Bronchial epithelial cell (primary cell): ENCODE measurements around the gene IGFBP7. TPM values are rescaled to one million over a fixed set of nuclear protein-coding genes. Genes with fewer than 3 reads are reported as not detected.

Experiments used
- DNase-seq: peaks from one replicate; pipeline ENCODE4 v3.0.0-alpha.2; 2010; ENCODE audit warnings: low read depth
- FAIRE-seq: peaks from 2 replicates; lab custom pipeline; 2011; peaks lifted over from hg19 to GRCh38; lab: Jason Lieb, UNC
- H3K27me3 ChIP-seq: 2 replicates; pipeline ENCODE4 v1.5.1; 2011; ENCODE audit warnings: low read length; ENCODE audit not compliant: control insufficient read depth, insufficient read depth
- H3K36me3 ChIP-seq: 2 replicates; pipeline ENCODE4 v1.5.1; 2011; ENCODE audit warnings: low read length; ENCODE audit not compliant: control insufficient read depth, insufficient read depth
- H3K4me3 ChIP-seq: 2 replicates; pipeline ENCODE4 v1.5.1; 2011; ENCODE audit warnings: mild to moderate bottlenecking, low read depth, low read length, control low read depth
- total RNA-seq: library from RNA; depleted of rRNA; stranded (reverse); fragments of >200 nt; gene quantifications from 2 replicates; pipeline ENCODE4 v1.2.1, GENCODE V29; 2014
- TF ChIP-seq, protein P1 (sequence below): IDR thresholded peaks from 2 replicates; pipeline ENCODE4 v1.5.1; 2011; ENCODE audit warnings: mild to moderate bottlenecking, moderate library complexity, low read length, control low read depth, inconsistent platforms; ENCODE audit not compliant: insufficient read depth, severe bottlenecking

Gene IGFBP7
- total RNA-seq, 1 donor from 2014 or later = 92.9 TPM

DNA sequence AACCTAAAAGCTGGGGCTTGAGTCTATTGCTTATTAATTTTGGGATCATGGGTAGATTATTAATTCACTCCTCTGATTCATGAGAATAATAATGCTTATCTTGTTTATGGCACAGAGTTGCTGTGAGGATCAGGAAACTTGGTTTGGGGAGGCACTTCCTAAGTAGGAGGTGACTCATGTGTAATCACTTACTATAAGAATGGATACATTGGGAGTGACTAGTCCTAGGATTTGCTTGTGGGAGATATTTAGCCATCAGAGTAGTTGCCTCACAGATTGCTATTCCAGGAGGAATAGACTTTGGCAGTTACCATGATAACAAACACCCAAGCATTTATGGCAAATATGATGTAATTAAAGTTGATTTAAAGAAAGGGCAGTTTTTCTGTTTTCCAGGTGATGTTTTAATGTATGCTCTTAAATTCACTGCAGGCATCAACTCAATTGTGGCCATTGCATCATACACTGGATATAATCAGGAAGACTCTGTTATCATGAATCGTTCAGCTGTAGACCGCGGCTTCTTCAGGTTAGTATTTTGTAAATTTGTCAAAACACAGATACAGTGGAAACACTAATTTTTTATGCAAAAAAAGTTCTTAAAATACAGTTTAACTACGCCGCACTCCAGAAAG, 89.6 kb downstream of the IGFBP7 start:
- Histone ChIP-seq H3K4me3 (no peak overlapping the region), H3K36me3 (peaks cover 18% of the 10 kb centered on the region), H3K27me3 (no peaks in the 10 kb centered on the region)
- peak; percentile 94 for DNase-seq
- TF ChIP-seq, protein P1, sequence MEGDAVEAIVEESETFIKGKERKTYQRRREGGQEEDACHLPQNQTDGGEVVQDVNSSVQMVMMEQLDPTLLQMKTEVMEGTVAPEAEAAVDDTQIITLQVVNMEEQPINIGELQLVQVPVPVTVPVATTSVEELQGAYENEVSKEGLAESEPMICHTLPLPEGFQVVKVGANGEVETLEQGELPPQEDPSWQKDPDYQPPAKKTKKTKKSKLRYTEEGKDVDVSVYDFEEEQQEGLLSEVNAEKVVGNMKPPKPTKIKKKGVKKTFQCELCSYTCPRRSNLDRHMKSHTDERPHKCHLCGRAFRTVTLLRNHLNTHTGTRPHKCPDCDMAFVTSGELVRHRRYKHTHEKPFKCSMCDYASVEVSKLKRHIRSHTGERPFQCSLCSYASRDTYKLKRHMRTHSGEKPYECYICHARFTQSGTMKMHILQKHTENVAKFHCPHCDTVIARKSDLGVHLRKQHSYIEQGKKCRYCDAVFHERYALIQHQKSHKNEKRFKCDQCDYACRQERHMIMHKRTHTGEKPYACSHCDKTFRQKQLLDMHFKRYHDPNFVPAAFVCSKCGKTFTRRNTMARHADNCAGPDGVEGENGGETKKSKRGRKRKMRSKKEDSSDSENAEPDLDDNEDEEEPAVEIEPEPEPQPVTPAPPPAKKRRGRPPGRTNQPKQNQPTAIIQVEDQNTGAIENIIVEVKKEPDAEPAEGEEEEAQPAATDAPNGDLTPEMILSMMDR = no peak
- no peak for FAIRE-seq

DNA sequence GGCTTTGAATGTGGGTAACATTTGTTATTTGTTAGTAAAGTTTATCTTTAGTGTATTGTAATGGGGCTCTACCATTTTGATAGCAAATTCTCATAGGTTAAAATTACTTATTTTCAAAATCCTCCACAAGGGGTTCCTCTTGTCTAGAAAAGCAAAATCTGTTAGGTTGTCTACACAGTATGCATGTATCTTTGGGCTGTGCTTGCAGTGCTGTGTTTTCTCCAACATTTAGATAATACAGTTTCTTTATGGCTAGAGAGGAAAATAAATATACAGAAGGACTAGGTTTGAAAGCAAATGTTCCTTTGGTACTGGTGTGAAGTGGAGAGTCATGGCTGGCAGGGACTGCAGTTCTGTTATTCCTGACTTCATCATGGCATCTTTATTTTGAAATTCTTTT, 91.2 kb downstream of the IGFBP7 start:
- H3K36me3 ChIP-seq = peaks cover 13% of the 10 kb centered on the region

DNA sequence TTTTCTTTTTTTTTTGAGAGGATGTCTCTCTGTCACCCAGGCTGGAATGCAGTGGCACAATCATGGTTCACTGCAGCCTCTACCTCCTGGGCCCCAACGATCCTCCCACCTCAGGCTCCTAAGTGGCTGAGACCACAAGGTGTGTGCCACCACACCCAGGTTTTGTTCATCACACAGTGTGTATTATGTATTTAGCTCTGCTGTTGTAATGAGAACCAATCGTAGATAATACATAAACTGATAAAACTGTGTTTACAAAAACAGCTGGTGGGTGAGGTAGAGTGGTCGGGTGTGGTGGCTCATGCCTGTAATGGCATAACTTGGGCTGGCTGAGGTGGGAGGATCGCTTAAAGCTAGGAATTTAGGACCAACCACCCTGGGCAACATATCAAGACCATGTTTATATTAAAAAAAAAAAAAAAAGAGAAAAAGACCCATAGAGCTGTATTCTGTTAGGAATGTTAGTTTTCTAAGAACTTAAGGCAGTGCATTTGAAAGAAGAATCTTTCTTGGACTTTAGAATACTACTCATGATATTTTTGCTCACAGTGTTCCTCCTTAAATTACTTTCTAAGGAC, 96.6 kb downstream of the IGFBP7 start:
- H3K4me3 ChIP-seq = no peak overlapping the region
- FAIRE-seq (no peak), DNase-seq (no peak)
- no peaks in the 10 kb centered on the region for H3K27me3 ChIP-seq
- TF ChIP-seq, protein P1 = no peak
- peaks cover 16% of the 10 kb centered on the region for H3K36me3 ChIP-seq

More for the DNA sequence above, 91.2 kb downstream of the IGFBP7 start:
- Histone ChIP-seq H3K27me3 (no peaks in the 10 kb centered on the region), H3K4me3 (no peak overlapping the region)
- FAIRE-seq = no peak
- TF ChIP-seq, protein P1 = no peak
- no peak for DNase-seq

DNA sequence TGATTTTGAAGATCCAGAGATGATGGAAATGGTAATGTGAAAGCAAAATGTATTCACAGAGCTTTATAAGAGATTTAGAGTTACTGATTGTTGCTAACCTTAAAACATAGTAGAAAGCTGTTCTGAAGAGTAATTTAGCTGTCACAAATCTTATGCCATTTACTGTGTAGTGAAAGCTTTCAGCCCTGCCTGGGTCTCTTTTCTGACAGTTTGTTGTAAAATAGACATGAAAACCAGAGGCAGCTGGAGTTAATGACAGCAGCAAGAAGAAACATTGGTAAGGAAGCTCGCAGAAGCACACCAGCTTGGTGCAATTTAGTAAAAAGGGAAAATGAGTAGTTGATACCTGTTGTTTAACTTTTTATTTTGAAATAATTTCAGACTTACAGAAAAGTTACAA, 110.4 kb downstream of the IGFBP7 start:
- TF ChIP-seq, protein P1 = no peak
- Histone ChIP-seq H3K4me3 (no peak overlapping the region), H3K36me3 (peaks cover 16% of the 10 kb centered on the region), H3K27me3 (no peaks in the 10 kb centered on the region)
- FAIRE-seq = no peak
- no peak for DNase-seq

DNA sequence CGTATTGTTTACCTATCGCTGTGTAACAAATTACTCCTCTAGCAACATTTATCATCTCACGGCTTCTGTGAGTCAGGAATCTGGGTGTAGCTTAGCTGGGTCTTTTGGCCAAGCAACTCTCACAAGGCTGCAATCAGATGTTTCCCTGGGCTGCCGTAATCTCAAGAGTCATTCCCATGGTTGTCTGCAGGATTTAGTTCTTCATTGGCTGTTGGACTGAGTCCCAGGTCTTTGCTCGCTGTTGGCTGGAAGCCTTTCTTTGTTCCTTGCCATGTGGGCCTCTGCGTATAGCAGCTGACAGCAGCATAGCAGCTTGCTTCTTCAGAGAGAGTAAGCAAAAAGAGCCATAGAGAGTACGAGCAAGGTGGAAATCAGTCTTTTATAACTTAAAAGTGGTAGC, 114.7 kb downstream of the IGFBP7 start:
- peaks cover 16% of the 10 kb centered on the region for H3K36me3 ChIP-seq
- TF ChIP-seq, protein P1 = no peak
- H3K4me3 ChIP-seq = no peak overlapping the region
- H3K27me3 ChIP-seq = no peaks in the 10 kb centered on the region
- DNase-seq = no peak
- no peak for FAIRE-seq
